ENCODE measurements around the gene KHK. TPM values are rescaled to one million over a fixed set of nuclear protein-coding genes. Genes with fewer than 3 reads are reported as not detected.
"Not testable (repeated sequence)": the region's sequence is repeated elsewhere in the genome, so short reads cannot be mapped to it uniquely, and the experiment has no call there.

Gene KHK
- total and polyA plus RNA-seq, 9 of the 15 experiments (the other 6 are each of a cell fraction or from before 2014, with no cell fraction given), result 1.5 to 10.7 (median 5.2) TPM

DNA sequence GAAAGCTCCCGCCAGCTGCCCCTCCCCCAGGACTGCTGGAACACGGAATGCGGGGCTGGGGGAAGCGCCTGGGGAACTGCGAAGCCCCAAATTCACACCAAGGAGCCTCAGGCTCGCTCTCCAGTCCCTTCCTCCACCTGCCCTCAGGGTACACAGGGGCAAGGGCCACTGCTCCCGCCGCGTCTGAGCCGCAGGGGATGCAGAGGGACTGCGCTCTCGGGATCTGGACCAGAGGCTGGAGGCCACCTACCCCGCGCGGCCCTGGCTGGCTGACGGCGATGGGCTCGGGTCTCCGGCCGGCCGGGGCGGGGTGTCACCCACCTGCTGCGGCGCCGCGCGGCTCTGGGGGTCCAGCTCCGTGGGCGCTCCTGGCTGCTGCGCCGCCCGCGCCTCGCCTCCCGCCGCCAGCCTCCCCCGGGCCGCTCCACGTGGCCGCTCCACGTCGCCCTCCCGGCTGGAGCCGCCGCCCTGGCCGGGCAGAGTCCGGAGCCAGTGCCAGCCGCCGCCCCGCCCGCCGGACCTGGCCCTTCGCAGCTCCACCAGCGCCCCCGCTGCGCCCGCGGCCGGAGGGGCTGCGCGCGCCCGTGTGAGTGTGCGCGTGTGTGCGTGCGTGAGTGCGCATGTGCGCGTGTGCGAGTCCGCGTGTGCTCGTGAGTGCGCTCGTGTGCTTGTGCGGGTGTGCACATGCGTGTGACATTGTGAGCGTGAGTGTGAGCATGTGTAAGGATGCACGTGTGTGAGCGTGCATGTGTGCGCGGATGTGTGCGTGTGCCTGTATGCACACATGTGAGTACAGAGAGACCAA is 32.2 kb downstream of the KHK start, which contains the start of gene CGREF1:
CGREF1 (minus strand) TSS at position 604 of the 805 bp plus-strand sequence. CDS start 14,762 bp downstream, outside the sequence.
- H3K79me2 ChIP-seq (ENCODE audit: control insufficient read depth, insufficient read depth, low read length), result no peaks in the 10 kb centered on the region
- 68% methylated on average over 21 of the region's 84 CpGs for WGBS (ENCODE audit: insufficient coverage, low coverage, missing lambda C conversion rate)
- POLR2A ChIA-PET, result interaction anchor here (0.8 kb wide), 1 partner anchor 40 kb away, joined by 3 read pairs; no protein-coding TSS in a partner anchor
- H3K4me3 ChIP-seq, result no peak within 1 kb of the TSS
- H2AFZ ChIP-seq (ENCODE audit: low read depth, low read length), result no peak within 1 kb of the TSS
- no peaks in the 10 kb centered on the region for H3K9me3 ChIP-seq (replicated peaks; ENCODE audit: control insufficient read depth, insufficient read depth, low read depth, low read length)
- no peak for DNase-seq (ENCODE audit: extremely low read depth in 1 of 4, low spot score in 3 of 4)
- FAIRE-seq, result no peak
- peaks cover 4 to 19% of the 10 kb centered on the region in 2 experiments; a peak in 3 of 5 replicates for H3K4me1 ChIP-seq (replicated peaks in 1 of 2; ENCODE audit: control insufficient read depth in 2 of 2, insufficient read depth in 2 of 2, low read length in 2 of 2)
- H3K4me2 ChIP-seq (ENCODE audit: insufficient read depth, low read length), result no peak within 1 kb of the TSS
- H3K9me1 ChIP-seq (ENCODE audit: control insufficient read depth, insufficient read depth, low read length), result no peaks in the 10 kb centered on the region
- in situ Hi-C loops (cut with MboI), result no loop called here
- H3K27me3 ChIP-seq (ENCODE audit: control insufficient read depth in 2 of 2, insufficient read depth in 2 of 2, low read length in 2 of 2), result peaks cover 7 to 11% of the 10 kb centered on the region in 2 experiments; a peak in 4 of 5 replicates
- no peak for ATAC-seq
- BruUV-seq (replicated peaks), result no TSS peak
- no peaks in the 10 kb centered on the region for H4K20me1 ChIP-seq (replicated peaks; ENCODE audit: control insufficient read depth, insufficient read depth, low read length)
- CTCF ChIA-PET (ENCODE audit: low intra/inter-chr PET ratio), result no interaction called here
- no peak within 1 kb of the TSS for H3K27ac ChIP-seq (ENCODE audit: extremely low read depth, low read depth, low read length)
- intact Hi-C loops (cut with micrococcal nuclease), result no loop called here
- no peak within 1 kb of the TSS for H3K9ac ChIP-seq (ENCODE audit: insufficient read depth in 1 of 2, low read depth in 2 of 2, low read length in 2 of 2)
- H3K36me3 ChIP-seq (ENCODE audit: control insufficient read depth, insufficient read depth, low read length), result no peaks in the 10 kb centered on the region
- TF ChIP-seq, protein P1, sequence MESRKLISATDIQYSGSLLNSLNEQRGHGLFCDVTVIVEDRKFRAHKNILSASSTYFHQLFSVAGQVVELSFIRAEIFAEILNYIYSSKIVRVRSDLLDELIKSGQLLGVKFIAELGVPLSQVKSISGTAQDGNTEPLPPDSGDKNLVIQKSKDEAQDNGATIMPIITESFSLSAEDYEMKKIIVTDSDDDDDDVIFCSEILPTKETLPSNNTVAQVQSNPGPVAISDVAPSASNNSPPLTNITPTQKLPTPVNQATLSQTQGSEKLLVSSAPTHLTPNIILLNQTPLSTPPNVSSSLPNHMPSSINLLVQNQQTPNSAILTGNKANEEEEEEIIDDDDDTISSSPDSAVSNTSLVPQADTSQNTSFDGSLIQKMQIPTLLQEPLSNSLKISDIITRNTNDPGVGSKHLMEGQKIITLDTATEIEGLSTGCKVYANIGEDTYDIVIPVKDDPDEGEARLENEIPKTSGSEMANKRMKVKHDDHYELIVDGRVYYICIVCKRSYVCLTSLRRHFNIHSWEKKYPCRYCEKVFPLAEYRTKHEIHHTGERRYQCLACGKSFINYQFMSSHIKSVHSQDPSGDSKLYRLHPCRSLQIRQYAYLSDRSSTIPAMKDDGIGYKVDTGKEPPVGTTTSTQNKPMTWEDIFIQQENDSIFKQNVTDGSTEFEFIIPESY (CRISPR knock-in tag; IDR thresholded peaks at IDR 0.05), result 0 out of 2 replicates have a peak, but pooled peaks have one; percentile 38
- TF ChIP-seq NCOA4 (IDR thresholded peaks at IDR 0.05; ENCODE audit: partially characterized antibody), result no peak

DNA sequence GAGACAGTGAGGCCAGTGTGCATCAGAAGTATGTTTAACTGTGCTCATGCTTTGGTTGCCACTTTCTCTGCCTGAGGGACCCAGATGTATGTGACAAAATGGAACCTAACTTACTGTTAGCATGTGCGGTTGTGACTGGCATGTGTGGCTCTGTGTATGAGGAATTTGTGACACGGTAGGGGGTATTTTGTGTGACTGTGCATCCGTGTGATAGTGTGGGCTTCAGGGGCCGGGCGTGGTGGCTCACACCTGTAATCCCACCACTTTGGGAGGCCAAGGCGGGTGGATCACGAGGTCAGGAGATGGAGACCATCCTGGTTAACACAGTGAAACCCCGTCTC is 32.7 kb downstream of the KHK start:
- H3K4me3 ChIP-seq; intact Hi-C loops (cut with micrococcal nuclease): not testable (repeated sequence)

More for the DNA sequence above, 32.7 kb downstream of the KHK start:
- FAIRE-seq; H3K9me3 ChIP-seq (replicated peaks; ENCODE audit: control insufficient read depth, insufficient read depth, low read depth, low read length); H4K20me1 ChIP-seq (replicated peaks; ENCODE audit: control insufficient read depth, insufficient read depth, low read length); CTCF ChIA-PET (ENCODE audit: low intra/inter-chr PET ratio); H3K36me3 ChIP-seq (ENCODE audit: control insufficient read depth, insufficient read depth, low read length); H2AFZ ChIP-seq (ENCODE audit: low read depth, low read length); BruUV-seq (replicated peaks); H3K27ac ChIP-seq (ENCODE audit: extremely low read depth, low read depth, low read length); ATAC-seq; POLR2A ChIA-PET; H3K4me2 ChIP-seq (ENCODE audit: insufficient read depth, low read length); H3K9ac ChIP-seq (ENCODE audit: insufficient read depth in 1 of 2, low read depth in 2 of 2, low read length in 2 of 2); H3K79me2 ChIP-seq (ENCODE audit: control insufficient read depth, insufficient read depth, low read length); in situ Hi-C loops (cut with MboI); H3K9me1 ChIP-seq (ENCODE audit: control insufficient read depth, insufficient read depth, low read length); DNase-seq (ENCODE audit: extremely low read depth in 1 of 4, low spot score in 3 of 4): not testable (repeated sequence)
- H3K27me3 ChIP-seq (ENCODE audit: control insufficient read depth in 2 of 2, insufficient read depth in 2 of 2, low read length in 2 of 2), result peaks cover 7 to 11% of the 10 kb centered on the region in 2 experiments; a peak in 4 of 5 replicates
- WGBS (ENCODE audit: insufficient coverage, low coverage, missing lambda C conversion rate), result 19% methylated on average over 7 of the region's 8 CpGs
- peaks cover 10 to 23% of the 10 kb centered on the region in 2 experiments; a peak in 4 of 5 replicates for H3K4me1 ChIP-seq (replicated peaks in 1 of 2; ENCODE audit: control insufficient read depth in 2 of 2, insufficient read depth in 2 of 2, low read length in 2 of 2)
